Keratinocyte (primary cell): Measurements from ENCODE around the gene STK35.
"Not testable (repeated sequence)": the region's sequence is repeated elsewhere in the genome, so short reads cannot be mapped to it uniquely, and the experiment has no call there.

Experiments used
- EZH2 ChIP-seq: IDR thresholded peaks from one replicate; pipeline ENCODE4 v1.6.1; 2012; ENCODE audit warnings: inconsistent platforms, mild to moderate bottlenecking, low read length, moderate library complexity
- TF ChIP-seq, protein P1 (sequence below), 3 experiments: IDR thresholded peaks in 1 of 3; conservative IDR thresholded peaks in 1 of 3; optimal IDR thresholded peaks in 1 of 3; 2 replicates in 2 of 3; 3 replicates in 1 of 3; pipeline versions ENCODE3 to v1.5.1; 2011; ENCODE audit warnings: low read length in 3 of 3, mild to moderate bottlenecking in 3 of 3, moderate library complexity in 2 of 3, control low read depth in 1 of 3, inconsistent platforms in 1 of 3; ENCODE audit not compliant: insufficient read depth in 2 of 3; ENCODE audit errors: extremely low read depth in 1 of 3

DNA sequence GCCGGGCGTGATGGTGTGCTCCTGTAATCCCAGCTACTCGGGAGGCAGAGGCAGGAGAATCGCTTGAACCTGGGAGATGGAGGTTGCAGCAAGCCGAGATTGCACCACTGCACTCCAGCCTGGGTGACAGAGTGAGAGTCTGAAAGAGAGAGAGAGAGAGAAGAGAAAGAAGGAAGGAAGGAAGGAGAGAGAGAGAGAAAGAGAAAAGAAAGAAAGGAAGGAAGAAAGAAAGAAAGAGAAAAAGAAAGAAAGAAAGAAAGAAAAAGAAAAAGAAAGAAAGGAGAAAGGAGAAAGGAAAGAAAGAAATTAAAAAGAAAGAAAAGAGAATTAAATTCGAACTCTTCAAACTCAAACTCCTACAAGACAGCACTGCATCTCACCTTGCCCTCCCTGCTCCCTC is 70.2 kb downstream of the STK35 start:
- TF ChIP-seq, protein P1, sequence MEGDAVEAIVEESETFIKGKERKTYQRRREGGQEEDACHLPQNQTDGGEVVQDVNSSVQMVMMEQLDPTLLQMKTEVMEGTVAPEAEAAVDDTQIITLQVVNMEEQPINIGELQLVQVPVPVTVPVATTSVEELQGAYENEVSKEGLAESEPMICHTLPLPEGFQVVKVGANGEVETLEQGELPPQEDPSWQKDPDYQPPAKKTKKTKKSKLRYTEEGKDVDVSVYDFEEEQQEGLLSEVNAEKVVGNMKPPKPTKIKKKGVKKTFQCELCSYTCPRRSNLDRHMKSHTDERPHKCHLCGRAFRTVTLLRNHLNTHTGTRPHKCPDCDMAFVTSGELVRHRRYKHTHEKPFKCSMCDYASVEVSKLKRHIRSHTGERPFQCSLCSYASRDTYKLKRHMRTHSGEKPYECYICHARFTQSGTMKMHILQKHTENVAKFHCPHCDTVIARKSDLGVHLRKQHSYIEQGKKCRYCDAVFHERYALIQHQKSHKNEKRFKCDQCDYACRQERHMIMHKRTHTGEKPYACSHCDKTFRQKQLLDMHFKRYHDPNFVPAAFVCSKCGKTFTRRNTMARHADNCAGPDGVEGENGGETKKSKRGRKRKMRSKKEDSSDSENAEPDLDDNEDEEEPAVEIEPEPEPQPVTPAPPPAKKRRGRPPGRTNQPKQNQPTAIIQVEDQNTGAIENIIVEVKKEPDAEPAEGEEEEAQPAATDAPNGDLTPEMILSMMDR (optimal IDR thresholded peaks at IDR 0.05 in 1 of 3, IDR thresholded peaks at IDR 0.05 in 1 of 3, conservative IDR thresholded peaks at IDR 0.05 in 1 of 3; ENCODE audit: extremely low read depth in 1 of 3, insufficient read depth in 2 of 3, low read length in 3 of 3): not testable (repeated sequence)
- TF ChIP-seq EZH2: not testable (repeated sequence)
